ENCODE measurements around the gene MARK2.
A peak's percentile ranks its signal among the peaks of the same experiment; 100 is the strongest.

MARK2 gene

DNA sequence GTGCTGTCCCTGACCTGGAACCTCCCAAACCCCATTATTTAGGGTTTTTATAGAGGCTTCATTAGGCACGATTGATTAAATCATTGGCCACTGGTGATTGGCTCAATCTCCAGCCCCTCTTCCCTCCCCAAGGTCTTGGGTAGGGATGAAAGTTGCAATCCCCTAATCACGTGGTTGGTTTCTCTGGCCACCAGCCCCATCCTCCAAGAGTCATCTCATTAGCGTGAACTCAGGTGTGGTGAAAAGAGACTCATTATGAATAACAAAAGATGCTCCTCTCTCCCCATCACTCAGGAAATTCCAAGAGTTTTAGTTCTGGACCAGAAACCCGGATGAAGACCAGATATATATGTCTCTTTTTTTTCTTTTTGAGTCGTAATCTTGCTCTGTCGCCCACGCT is 7.6 kb upstream of the MARK2 start:
- no peak for DNase-seq

- DNase-seq: no peak
Measured at GRCh38 chr11:63832336-63832735, 6.6 kb upstream of the MARK2 start.

DNA sequence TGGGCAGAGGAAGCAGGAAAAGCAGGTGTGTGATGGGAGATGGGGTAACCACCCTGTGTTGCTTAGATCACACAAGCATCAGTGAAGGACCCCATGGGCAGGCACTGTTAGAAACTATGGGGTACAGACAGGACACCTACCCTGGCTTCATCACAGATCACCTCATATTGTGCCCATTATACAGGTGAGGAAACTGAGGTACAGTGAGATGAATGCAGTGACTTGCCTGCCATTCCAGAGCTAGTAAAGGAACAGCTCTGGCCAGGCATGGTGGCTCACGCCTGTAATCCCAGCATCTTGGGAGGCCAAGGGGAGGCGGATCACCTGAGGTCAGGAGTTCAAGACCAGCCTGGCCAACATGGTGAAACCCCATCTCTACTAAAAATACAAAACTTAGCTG is 5.9 kb upstream of the MARK2 start:
- no peak for DNase-seq

DNA sequence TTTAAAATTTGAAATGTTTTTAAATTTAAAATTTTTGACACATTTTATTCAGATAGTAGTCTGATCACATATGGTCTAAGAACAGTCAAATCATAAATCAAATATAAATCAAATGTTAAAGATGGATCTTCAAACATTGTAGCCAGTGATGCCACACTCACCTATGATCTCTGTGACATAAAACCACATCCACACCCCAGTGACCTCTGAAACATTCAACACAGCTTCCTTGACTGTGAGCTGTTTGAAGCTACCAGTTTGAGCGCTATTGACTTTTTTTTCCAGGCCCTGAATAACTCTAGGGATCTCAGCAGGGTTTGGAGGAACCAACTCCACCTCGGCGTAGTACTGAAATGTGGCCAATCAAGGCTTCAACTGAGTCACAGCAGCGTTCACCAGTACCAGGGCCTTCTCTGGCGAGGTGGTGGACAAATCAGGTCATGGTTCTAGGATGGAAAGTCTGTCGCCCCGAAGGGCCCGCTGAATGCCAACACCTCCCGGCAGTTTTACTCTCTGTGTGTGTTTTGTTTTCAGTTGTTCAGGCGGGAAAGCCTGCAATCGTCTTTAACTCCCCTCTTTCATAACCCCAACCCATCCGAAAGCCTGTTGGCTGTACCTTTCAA is 4.3 kb upstream of the MARK2 start:
- DNase-seq: no peak

GRCh38 chr11:63835158-63835545 is 3.8 kb upstream of the MARK2 start:
- no peak for DNase-seq

- peak; percentile 79 to 80 for DNase-seq
Measured at GRCh38 chr11:63837027-63837688, 1.8 kb upstream of the MARK2 start.

DNA sequence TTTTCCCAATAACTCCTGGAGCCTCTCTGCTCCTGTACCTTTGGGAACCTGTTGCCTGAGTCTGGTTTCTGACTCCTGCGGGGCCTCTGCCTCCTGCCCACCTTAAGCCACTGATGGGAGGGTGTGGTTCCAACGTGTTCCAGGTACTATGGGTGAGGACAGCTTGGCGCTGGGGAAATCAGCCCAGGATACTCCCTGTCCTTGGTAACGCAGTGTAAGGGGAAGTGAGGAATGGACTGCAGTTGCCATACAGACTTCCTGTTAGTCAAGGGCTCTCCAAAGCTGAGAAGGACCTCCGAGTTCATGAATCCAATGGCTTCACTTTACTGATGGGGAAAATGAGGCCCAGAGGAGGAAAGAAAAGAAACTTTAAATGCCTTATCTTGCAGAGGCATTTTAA is 1.2 kb upstream of the MARK2 start:
- DNase-seq: no peak

DNA sequence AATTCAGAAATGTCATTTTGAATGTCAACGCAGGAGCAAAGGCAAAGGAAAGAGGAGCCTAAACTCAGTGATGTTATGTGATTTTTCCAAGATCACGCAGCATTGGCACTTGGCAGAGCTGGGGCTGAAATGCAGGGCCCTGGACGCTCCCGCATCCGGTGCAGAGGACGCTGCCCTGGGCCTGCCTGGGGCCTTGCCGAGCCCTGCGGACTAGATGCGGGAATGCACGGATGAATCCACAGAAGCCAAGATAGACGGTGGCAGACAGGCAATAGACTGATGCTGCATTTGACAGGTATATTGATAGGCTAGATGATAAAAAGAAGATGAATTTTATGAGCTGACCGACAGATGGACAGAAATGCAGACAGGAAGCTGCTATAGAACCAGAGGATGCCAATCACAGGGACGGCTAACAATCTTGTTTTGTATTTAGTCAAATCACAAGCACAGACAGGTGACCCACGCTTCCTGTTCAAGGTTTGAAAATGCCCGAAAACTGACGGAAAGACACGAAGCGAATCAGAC is 696 bp upstream of the MARK2 start:
- no peak for DNase-seq

GRCh38 chr11:63839508-63840355 is 822 bp downstream of the MARK2 start:
- peak in 1 of 2 experiments; percentile 7 for DNase-seq

DNA sequence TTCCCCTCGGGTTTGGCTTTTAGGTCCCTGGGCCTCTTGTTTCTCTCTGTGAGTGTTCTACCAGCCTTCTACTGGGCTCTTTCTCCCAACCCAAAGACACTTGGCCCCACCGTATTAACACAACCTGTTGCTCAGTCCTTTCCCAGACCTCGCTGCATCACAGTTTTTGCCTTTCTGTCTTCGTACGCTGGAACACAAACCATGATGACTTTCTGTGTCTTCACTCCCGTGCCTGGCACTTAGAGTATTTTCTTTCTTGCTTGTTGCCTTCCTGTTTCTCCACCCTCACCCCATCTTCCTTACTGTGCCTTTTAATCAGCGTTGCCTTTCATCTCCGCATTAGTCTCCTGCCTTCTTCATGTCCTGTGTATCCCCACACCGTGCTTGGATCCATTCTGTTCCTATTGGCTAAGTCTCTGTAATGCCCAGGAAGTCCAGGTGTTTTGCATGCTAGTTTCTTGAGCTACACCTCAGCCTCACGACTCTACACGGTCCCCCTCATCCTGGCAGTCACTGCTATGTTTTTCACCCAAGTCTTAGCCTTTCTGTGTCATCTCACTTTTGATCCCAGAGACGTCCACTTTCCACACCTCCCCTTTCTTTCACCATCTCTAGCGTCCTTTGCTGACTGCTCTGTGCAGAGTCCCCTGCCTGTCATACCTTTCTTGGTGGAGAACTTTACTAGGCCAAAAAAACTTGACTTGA is 1.6 kb downstream of the MARK2 start:
- no peak for DNase-seq

DNA sequence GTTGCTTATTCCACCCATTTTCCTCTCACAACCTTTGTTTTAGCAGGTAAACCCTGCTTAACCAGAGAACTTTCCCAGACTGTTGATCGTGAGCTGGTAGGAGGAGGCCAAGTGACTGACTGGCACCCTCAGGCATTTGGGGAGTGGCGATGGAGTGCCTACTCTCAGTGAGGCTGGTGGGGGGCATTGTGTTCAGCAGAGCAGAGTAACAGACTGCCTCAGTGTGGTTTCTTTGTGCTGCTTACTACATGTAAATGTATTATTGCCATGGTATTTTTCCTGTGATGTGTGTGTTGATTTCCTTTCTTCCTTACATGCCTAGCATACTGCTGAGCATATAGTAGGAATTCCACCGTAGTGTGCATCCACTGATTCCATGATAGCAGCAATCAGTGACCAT is 2.6 kb downstream of the MARK2 start:
- peak in 1 of 2 experiments; percentile 26 for DNase-seq

DNA sequence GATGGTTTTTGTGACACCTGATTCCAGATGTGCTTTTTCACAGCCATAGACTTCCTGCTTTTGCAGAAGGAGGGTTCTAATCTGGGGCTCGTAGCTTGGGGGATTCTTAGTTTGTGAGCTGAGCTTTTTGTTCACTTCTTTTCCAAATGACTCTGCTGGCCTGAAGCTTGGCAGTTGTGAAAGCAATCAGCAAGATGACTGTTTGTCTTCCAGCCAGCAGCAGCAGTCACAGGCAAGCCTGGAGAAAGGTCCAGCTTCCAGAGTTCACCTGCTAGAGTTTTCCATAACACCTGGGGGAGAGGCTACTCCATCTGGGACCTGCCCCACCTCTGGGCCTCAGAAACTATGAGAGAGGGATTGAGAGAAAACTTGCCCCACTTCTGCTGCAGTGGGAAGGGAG is 4.1 kb downstream of the MARK2 start:
- DNase-seq: no peak

DNA sequence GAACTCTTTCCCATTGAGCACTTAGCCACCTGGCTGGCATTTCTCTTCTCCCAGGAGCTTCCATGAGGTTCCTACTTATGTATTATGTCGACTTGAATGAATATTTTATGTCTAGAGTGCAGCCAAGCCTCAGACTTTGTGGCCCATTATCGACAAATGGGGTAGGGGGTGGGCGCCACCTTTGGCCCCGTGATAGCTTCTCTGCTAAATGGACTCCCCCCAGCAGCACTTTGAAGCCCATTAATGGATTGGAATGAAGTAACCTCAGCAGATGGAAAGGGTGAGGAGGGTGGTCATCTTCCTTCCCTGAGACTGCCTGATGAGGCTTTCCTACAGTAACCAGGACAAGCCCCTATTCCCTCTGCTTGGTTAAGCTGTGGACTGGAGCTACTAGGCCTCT is 5.9 kb downstream of the MARK2 start:
- no peak for DNase-seq

- no peak for DNase-seq
Measured at GRCh38 chr11:63845303-63845702, 6.4 kb downstream of the MARK2 start.

DNA sequence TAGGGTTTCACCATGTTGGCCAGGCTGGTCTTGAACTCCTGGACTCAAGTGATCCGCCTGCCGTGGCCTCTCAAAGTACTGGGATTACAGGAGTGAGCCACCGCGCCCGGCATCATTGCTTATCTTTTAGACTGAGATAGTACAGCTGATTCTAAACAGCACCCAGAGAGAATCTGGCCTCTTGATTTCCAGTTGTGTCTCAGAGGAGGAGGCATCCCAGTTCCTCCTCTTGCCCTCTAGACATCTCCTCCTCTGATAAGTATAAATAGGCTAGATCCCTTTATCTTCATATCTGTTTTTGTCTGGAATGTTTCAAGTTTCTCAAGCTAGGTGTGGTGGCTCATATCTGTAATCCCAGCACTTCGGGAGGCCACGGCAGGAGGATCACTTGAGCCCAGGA is 7.0 kb downstream of the MARK2 start:
- no peak for DNase-seq

GRCh38 chr11:63846897-63847296 is 8.0 kb downstream of the MARK2 start:
- DNase-seq: no peak

GRCh38 chr11:63847363-63847762 is 8.5 kb downstream of the MARK2 start:
- DNase-seq: peak in 1 of 2 experiments; percentile 9

GRCh38 chr11:63849691-63850090 is 10.8 kb downstream of the MARK2 start:
- DNase-seq: no peak

- no peak for DNase-seq
Measured at GRCh38 chr11:63850920-63851319, 12.0 kb downstream of the MARK2 start.

- DNase-seq: no peak
Measured at GRCh38 chr11:63851364-63851763, 12.5 kb downstream of the MARK2 start.

DNA sequence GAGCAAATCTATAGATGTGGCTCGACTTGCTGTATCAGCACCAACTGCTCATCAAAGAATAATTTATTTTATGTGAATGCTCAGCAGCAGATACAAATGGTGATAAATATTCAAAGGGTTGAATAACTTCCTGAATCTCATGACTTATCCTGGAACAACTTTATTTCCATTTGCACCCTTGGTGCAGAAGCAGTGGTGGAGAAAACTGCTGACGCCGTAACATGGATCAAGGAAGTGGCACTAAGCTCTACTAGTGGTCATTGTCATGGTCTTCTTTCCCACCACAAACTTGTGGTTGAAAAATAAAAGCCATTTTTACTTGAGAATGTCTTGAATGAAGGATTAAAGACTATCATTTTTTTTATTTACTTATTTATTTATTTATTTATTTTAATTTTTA is 14.6 kb downstream of the MARK2 start:
- DNase-seq: no peak

- DNase-seq: no peak
Measured at GRCh38 chr11:63854696-63855095, 15.8 kb downstream of the MARK2 start.

GRCh38 chr11:63855975-63856374 is 17.1 kb downstream of the MARK2 start:
- no peak for DNase-seq
